Muscle layer of duodenum (tissue), 2 donors: Measurements from ENCODE around the gene ATG7.
"Not testable (repeated sequence)": the region's sequence is repeated elsewhere in the genome, so short reads cannot be mapped to it uniquely, and the experiment has no call there.

Experiments used
- H3K27ac ChIP-seq: one replicate; pipeline ENCODE4 v1.7.0; 2013; ENCODE audit warnings: mild to moderate bottlenecking, low read length
- H3K27me3 ChIP-seq: one replicate; pipeline ENCODE4 v1.7.0; 2013; ENCODE audit warnings: low read depth, mild to moderate bottlenecking, control low read depth, low read length
- H3K36me3 ChIP-seq, 2 donors: one replicate each; pipeline ENCODE4 v1.7.0; 2013; ENCODE audit warnings: low read length in 2 of 2, control low read depth in 1 of 2, mild to moderate bottlenecking in 1 of 2; ENCODE audit not compliant: insufficient read depth in 2 of 2, control insufficient read depth in 1 of 2
- H3K4me1 ChIP-seq, 2 donors: one replicate each; pipeline ENCODE4 v1.7.0; 2013; ENCODE audit warnings: low read length in 2 of 2, mild to moderate bottlenecking in 2 of 2, control low read depth in 1 of 2, moderate library complexity in 1 of 2; ENCODE audit not compliant: insufficient read depth in 2 of 2, control insufficient read depth in 1 of 2
- H3K4me3 ChIP-seq, 2 donors: one replicate each; pipeline ENCODE4 v1.7.0; 2013; ENCODE audit warnings: low read length in 2 of 2, low read depth in 1 of 2, mild to moderate bottlenecking in 1 of 2
- H3K9me3 ChIP-seq, 2 donors: one replicate each; pipeline ENCODE4 v1.7.0; 2013; ENCODE audit warnings: low read length in 2 of 2, control low read depth in 1 of 2, mild to moderate bottlenecking in 1 of 2; ENCODE audit not compliant: control insufficient read depth in 1 of 2
- donor health status: healthy.

Gene ATG7

GRCh38 chr3:11593318-11594034 lies 321.3 kb downstream of the ATG7 start:
- H3K36me3 ChIP-seq: no peaks in the 10 kb centered on the region
- H3K9me3 ChIP-seq: no peaks in the 10 kb centered on the region
- no peak overlapping the region for H3K27ac ChIP-seq
- peaks cover 35 to 54% of the 10 kb centered on the region in 2 donors for H3K4me1 ChIP-seq
- no peak overlapping the region for H3K4me3 ChIP-seq
- H3K27me3 ChIP-seq: no peaks in the 10 kb centered on the region

- H3K36me3 ChIP-seq, H3K4me3 ChIP-seq, H3K9me3 ChIP-seq, H3K27me3 ChIP-seq, H3K27ac ChIP-seq: not testable (repeated sequence)
- peaks cover 34 to 57% of the 10 kb centered on the region in 2 donors for H3K4me1 ChIP-seq
Observed at GRCh38 chr3:11595024-11595423, 322.8 kb downstream of the ATG7 start.

DNA sequence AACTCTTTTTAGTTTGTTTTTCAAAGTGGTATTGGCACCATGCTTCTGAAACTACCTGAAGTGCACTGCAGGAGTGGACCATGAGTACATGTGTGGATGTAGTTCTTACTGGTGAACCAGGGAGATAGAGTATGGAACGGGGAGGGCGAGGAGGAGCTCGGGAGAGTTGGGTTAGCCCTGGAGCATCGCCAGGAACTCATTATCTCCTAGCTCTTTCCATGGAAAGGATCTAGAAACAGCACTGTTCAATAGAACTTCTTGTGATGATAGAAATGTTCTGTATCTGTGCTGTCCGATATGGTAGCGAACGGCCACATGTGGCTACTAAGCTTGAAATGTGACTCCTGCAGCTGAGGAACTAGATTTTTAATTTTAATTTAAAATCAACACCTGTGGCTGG lies 324.2 kb downstream of the ATG7 start:
- H3K4me1 ChIP-seq: peaks cover 27 to 57% of the 10 kb centered on the region in 2 donors

GRCh38 chr3:11600501-11601282 lies 328.5 kb downstream of the ATG7 start:
- peaks cover 9 to 41% of the 10 kb centered on the region in 2 donors for H3K4me1 ChIP-seq
- peak overlapping the region; percentile 73 for H3K27ac ChIP-seq
- H3K27me3 ChIP-seq: no peaks in the 10 kb centered on the region
- no peaks in the 10 kb centered on the region for H3K9me3 ChIP-seq
- peaks cover 0 to 28% of the 10 kb centered on the region in 2 donors for H3K36me3 ChIP-seq
- no peak overlapping the region for H3K4me3 ChIP-seq

More for the DNA sequence above, 324.2 kb downstream of the ATG7 start:
- Histone ChIP-seq H3K9me3 (no peaks in the 10 kb centered on the region), H3K36me3 (peaks cover 0 to 10% of the 10 kb centered on the region in 2 donors), H3K27me3 (no peaks in the 10 kb centered on the region), H3K27ac (no peak overlapping the region), H3K4me3 (no peak overlapping the region)

- no peak overlapping the region for H3K4me3 ChIP-seq
Observed at GRCh38 chr3:11601446-11602238, 329.4 kb downstream of the ATG7 start.

GRCh38 chr3:11602239-11602840 lies 330.1 kb downstream of the ATG7 start:
- no peak overlapping the region for H3K4me3 ChIP-seq
- peaks cover 0 to 28% of the 10 kb centered on the region in 2 donors for H3K36me3 ChIP-seq
- no peaks in the 10 kb centered on the region for H3K9me3 ChIP-seq
- H3K27ac ChIP-seq: peak overlapping the region; percentile 3
- H3K27me3 ChIP-seq: no peaks in the 10 kb centered on the region
- peaks cover 9 to 36% of the 10 kb centered on the region in 2 donors for H3K4me1 ChIP-seq

More at GRCh38 chr3:11601446-11602238, 329.4 kb downstream of the ATG7 start:
- Histone ChIP-seq H3K9me3 (no peaks in the 10 kb centered on the region), H3K27me3 (no peaks in the 10 kb centered on the region), H3K27ac (peak overlapping the region; percentile 73), H3K4me1 (peaks cover 9 to 41% of the 10 kb centered on the region in 2 donors), H3K36me3 (peaks cover 0 to 28% of the 10 kb centered on the region in 2 donors)

GRCh38 chr3:11602886-11603527 lies 330.8 kb downstream of the ATG7 start:
- H3K9me3 ChIP-seq: no peaks in the 10 kb centered on the region
- peaks cover 0 to 28% of the 10 kb centered on the region in 2 donors for H3K36me3 ChIP-seq
- peak overlapping the region; percentile 3 for H3K27ac ChIP-seq
- H3K4me1 ChIP-seq: peaks cover 9 to 37% of the 10 kb centered on the region in 2 donors
- H3K27me3 ChIP-seq: no peaks in the 10 kb centered on the region
- H3K4me3 ChIP-seq: no peak overlapping the region

DNA sequence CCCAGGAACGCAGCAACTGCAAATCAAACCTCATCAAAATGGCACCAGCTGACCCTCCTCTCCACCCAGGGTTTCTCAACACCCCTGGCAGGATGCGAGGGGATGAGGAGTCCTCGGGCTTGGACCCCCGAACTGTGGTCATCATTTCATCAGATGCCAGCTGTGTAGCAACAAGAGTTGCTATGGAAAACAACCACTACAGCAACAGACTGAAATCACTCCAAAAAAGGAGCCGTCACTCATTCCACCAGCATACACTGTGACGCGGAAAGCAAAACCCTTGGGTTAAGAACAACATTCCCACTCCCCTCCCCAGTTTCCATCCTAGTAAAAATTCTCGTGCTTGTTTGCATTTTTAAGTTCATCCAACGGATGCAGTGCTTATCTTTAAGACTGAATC lies 331.4 kb downstream of the ATG7 start:
- peaks cover 9 to 31% of the 10 kb centered on the region in 2 donors for H3K4me1 ChIP-seq
- H3K4me3 ChIP-seq: no peak overlapping the region
- no peaks in the 10 kb centered on the region for H3K27me3 ChIP-seq
- peak overlapping the region; percentile 62 for H3K27ac ChIP-seq
- H3K36me3 ChIP-seq: peaks cover 0 to 28% of the 10 kb centered on the region in 2 donors
- no peaks in the 10 kb centered on the region for H3K9me3 ChIP-seq

DNA sequence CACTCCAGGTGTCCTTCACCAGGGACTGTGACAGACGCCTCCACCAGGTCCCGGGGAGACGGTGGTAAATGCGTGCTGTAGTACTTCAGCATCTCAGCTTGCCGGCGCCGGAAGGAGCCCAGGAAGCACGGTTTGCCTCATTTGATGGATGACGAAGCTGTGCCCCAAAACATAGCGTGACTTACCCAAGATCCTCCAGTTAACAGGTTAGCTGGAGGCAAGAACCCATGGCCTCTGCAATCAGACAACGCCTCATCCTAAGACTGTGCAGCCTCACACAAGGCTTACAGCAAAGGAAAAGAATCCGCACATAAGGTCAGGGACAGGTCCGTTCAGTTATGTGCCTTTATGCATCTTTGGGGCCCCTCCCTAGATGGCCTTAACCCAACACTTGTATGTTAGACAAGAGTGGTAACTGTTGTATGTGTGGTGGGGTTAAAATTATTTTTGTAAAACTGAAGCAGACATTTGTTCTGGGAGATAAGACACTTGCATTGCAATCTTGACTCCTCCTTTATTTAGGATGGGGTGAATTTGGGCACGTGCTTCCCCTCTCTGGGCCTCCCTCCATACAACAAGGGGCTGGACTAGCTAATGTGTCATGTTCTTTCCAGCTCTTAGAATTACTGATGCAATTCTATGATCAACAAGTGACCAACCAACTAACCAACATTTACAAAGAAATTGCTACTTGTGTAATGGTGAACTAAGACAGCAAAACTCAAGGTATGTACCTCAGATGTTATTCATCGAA lies 332.1 kb downstream of the ATG7 start:
- no peaks in the 10 kb centered on the region for H3K27me3 ChIP-seq
- peaks cover 9 to 30% of the 10 kb centered on the region in 2 donors for H3K4me1 ChIP-seq
- H3K9me3 ChIP-seq: no peaks in the 10 kb centered on the region
- no peak overlapping the region for H3K4me3 ChIP-seq
- peak overlapping the region; percentile 62 for H3K27ac ChIP-seq
- peaks cover 0 to 25% of the 10 kb centered on the region in 2 donors for H3K36me3 ChIP-seq

- Histone ChIP-seq H3K4me3 (no peak overlapping the region), H3K27ac (no peak overlapping the region), H3K27me3 (no peaks in the 10 kb centered on the region), H3K4me1 (peaks cover 5 to 24% of the 10 kb centered on the region in 2 donors), H3K9me3 (no peaks in the 10 kb centered on the region), H3K36me3 (peaks cover 0 to 29% of the 10 kb centered on the region in 2 donors)
Observed at GRCh38 chr3:11605398-11605797, 333.2 kb downstream of the ATG7 start.
